HG03196 (cell line): ENCODE results near the gene DCLK2.

Experiments
- ATAC-seq: cut with Tn5 transposase; IDR thresholded peaks from one replicate; pipeline ENCODE4 v1.9.1; 2021; ENCODE audit not compliant: unreplicated experiment

Gene DCLK2

GRCh38 chr4:150078041-150078578, at the start of gene DCLK2:
Gene DCLK2, plus strand, starts transcription at chr4:150078445. Its CDS starts 583 bp downstream, at chr4:150079028.
- ATAC-seq = no peak

- ATAC-seq = no peak
Observed at GRCh38 chr4:150032541-150032940, 45.7 kb upstream of the DCLK2 start.

DNA sequence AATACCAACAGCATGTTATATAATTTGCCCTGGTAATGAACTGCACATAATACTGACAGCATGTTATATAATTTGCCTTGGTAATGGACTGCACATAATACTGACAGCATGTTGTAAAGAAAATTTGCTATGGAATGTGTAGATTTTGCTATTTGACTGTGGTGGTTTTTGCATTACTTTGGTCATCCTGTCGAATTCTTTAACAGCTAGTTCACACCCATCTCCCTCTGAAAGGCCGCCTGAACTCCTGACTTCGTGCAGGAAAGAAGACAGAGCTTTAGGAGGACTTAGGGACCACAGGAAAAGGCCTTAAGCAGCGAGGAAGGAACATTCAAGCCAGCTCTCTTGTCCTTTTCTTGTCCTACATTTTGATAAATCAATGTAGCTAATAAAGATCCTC, 45.2 kb upstream of the DCLK2 start:
- ATAC-seq = no peak

GRCh38 chr4:150033901-150034300, 44.3 kb upstream of the DCLK2 start:
- no peak for ATAC-seq

- no peak for ATAC-seq
Observed at GRCh38 chr4:150037251-150037856, 40.9 kb upstream of the DCLK2 start.

- ATAC-seq = peak; percentile 88
Observed at GRCh38 chr4:150038335-150039076, 39.7 kb upstream of the DCLK2 start.

GRCh38 chr4:150039274-150040127, 38.7 kb upstream of the DCLK2 start:
- ATAC-seq = no peak

GRCh38 chr4:150044517-150044916, 33.7 kb upstream of the DCLK2 start:
- ATAC-seq = no peak

GRCh38 chr4:150045410-150045809, 32.8 kb upstream of the DCLK2 start:
- ATAC-seq = no peak

- ATAC-seq = no peak
Observed at GRCh38 chr4:150046728-150047217, 31.5 kb upstream of the DCLK2 start.

- no peak for ATAC-seq
Observed at GRCh38 chr4:150047546-150047945, 30.7 kb upstream of the DCLK2 start.

- no peak for ATAC-seq
Observed at GRCh38 chr4:150049682-150050081, 28.6 kb upstream of the DCLK2 start.

- no peak for ATAC-seq
Observed at GRCh38 chr4:150050566-150050965, 27.7 kb upstream of the DCLK2 start.

DNA sequence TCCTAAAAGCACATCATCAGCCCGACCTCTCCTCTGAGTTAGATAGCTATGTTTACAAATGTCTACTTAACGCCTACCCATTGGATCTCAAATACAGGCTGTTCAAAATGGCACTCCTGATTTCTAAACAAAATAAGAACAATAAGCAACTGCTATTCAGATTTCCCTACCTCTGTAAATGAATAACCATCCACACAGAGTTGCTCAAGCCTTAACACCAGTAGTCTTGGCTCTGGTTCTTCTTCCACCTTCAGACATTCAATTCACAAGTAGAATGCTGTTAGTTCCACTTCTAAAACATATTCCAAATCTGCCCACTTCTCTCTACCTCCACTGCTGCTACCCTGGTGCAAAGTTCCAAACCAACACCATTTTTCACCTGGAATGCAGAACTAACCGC, 27.1 kb upstream of the DCLK2 start:
- no peak for ATAC-seq

- no peak for ATAC-seq
Observed at GRCh38 chr4:150055467-150055866, 22.8 kb upstream of the DCLK2 start.

DNA sequence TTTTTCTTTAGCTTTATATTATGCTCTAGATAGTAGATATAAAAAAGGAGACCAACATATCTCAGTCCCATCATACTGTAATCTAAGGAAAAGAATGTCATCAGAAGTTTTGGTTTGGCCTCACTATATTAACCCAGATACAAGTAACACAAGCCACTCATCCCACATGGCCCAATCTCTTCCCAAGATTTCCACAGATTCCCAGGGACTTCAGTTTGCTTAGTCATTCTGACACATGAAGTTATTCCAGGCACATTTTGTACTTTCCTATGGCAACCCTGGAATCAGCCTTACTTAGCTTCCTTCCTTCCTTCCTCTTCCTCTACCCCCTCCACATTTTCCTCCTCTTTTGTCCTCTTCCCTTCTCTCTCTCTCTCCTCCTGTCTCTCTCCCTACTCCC, 21.7 kb upstream of the DCLK2 start:
- no peak for ATAC-seq

DNA sequence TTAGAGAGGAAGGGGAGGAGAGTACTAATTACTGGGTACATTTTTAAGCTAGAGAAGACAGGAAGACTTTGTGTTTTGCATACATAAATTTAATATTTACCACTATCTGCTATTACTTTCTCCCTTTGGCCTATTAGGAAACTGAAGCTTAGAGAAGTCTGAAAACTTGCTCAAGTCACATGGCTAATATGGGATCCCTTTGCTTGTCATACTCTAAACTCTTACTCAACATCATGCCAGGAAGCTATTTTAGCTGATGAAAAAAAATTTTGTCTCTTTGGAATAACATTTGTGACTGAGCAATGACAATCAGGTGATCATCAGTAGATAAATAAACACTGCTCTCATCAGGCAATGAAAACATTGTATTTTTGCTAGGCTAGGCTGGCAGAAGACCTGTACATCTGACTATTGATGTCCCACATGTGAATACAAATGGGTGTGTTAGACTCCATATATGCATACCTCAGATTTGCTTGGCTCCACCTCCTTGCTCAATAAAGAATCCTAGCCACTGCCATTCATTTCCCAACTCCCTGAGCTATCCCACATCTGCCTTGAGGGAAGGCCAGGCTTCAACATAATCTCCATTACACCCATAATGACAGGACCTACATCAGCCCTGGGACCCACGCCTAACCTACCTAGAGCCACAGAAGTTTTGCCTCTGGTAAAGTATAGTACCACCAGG, 17.0 kb upstream of the DCLK2 start:
- ATAC-seq = no peak

- ATAC-seq = no peak
Observed at GRCh38 chr4:150063128-150063527, 15.1 kb upstream of the DCLK2 start.

DNA sequence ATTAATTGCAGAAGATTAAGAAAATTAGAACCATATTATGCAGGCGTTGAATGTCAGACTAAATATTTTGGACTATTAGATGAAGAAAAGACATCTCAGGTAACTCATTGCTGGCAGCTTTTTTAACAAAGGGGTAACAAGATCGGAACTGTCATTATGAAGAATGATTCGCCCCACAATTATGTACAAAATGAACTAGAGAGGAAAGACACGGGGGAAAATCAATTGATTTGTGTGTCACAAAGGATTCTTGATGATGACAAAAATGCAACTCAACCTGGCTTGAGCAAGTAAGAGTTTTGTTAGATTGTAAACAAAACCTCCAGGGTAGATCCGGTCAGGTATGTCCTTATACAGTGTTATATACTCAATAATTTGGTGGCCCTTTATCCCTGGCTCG, 12.5 kb upstream of the DCLK2 start:
- ATAC-seq = no peak

GRCh38 chr4:150067859-150068258, 10.4 kb upstream of the DCLK2 start:
- no peak for ATAC-seq
